B cell (primary cell): ENCODE measurements around the gene PTPN4. TPM values are rescaled to one million over a fixed set of nuclear protein-coding genes. Genes with fewer than 3 reads are reported as not detected.

ENCODE experiments used
- ATAC-seq: fragments of 200-7000 bp; cut with Tn5 transposase; one replicate; pipeline ENCODE4 v1.10.0; 2021; ENCODE audit warnings: low read depth, mild to moderate bottlenecking, moderate number of reproducible peaks, moderate library complexity
- CTCF ChIA-PET: fragments of 350-600 bp; sonication (Branson Sonifier 250); formaldehyde crosslinking; loops from one replicate; lab custom pipeline; 2021; ENCODE audit warnings: antibody characterized with exemption, inconsistent platforms; lab: Charles Lee
- POLR2A ChIA-PET: fragments of 350-600 bp; sonication (Branson Sonifier 250); formaldehyde crosslinking; loops from one replicate; lab custom pipeline; 2021; ENCODE audit warnings: antibody characterized with exemption; lab: Charles Lee
- DNase-seq: peaks from one replicate; pipeline ENCODE4 v3.0.0; 2013
- H2AFZ ChIP-seq: 2 replicates; pipeline ENCODE4 v1.6.1; 2012; ENCODE audit warnings: mild to moderate bottlenecking, low read depth, low read length; ENCODE audit not compliant: insufficient read depth, poor library complexity, severe bottlenecking
- H3K27ac ChIP-seq, 2 donors: 1 replicate in 1 of 2; 2 replicates in 1 of 2; pipeline ENCODE4 v1.5.1; 2012 to 2013; ENCODE audit warnings: low read length in 2 of 2, mild to moderate bottlenecking in 2 of 2, moderate library complexity in 1 of 2
- H3K27me3 ChIP-seq, 4 experiments: fragments of 200-600 bp in 1 of 4; sonication (generic) in 1 of 4; replicated peaks in 1 of 4; 1 replicate in 2 of 4; 2 replicates in 2 of 4; pipeline versions ENCODE4 v1.6.1 to v1.7.0; 2013 to 2016; ENCODE audit warnings: low read length in 3 of 4, mild to moderate bottlenecking in 2 of 4, mixed read lengths in 1 of 4, moderate library complexity in 1 of 4; ENCODE audit not compliant: insufficient read depth in 4 of 4, control insufficient read depth in 3 of 4; ENCODE audit errors: control extremely low read depth in 1 of 4
- H3K36me3 ChIP-seq, 2 experiments: replicated peaks in 1 of 2; 1 replicate in 1 of 2; 2 replicates in 1 of 2; pipeline versions ENCODE4 v1.6.1 to v1.7.1; 2013; ENCODE audit warnings: low read length in 1 of 2; ENCODE audit not compliant: insufficient read depth in 2 of 2, control insufficient read depth in 1 of 2; ENCODE audit errors: control extremely low read depth in 1 of 2, extremely low read depth in 1 of 2
- H3K4me1 ChIP-seq, 2 donors: fragments of 200-600 bp in 1 of 2; sonication (generic) in 1 of 2; 1 replicate in 1 of 2; 2 replicates in 1 of 2; pipeline versions ENCODE4 v1.5.1 to v1.6.1; 2013 to 2017; ENCODE audit warnings: low read length in 2 of 2; ENCODE audit not compliant: control insufficient read depth in 2 of 2, insufficient read depth in 2 of 2
- H3K4me2 ChIP-seq: replicated peaks from 2 replicates; pipeline ENCODE3; 2012; ENCODE audit warnings: mild to moderate bottlenecking, low read depth, low read length; ENCODE audit not compliant: poor library complexity, severe bottlenecking
- H3K4me3 ChIP-seq, 5 experiments: fragments of 200-600 bp in 1 of 5; sonication (generic) in 1 of 5; 1 replicate in 3 of 5; 2 replicates in 2 of 5; pipeline versions ENCODE4 v1.5.1 to v1.7.0; 2011 to 2016; ENCODE audit warnings: low read length in 4 of 5, mild to moderate bottlenecking in 4 of 5, low read depth in 2 of 5, control low read depth in 1 of 5, moderate library complexity in 1 of 5; ENCODE audit not compliant: insufficient read depth in 1 of 5; ENCODE audit errors: control extremely low read depth in 1 of 5, extremely low read depth in 1 of 5
- H3K79me2 ChIP-seq: fragments of 200-600 bp; sonication (generic); one replicate; pipeline ENCODE4 v1.6.0; 2016; ENCODE audit warnings: low read length; ENCODE audit not compliant: control insufficient read depth, insufficient read depth
- H3K9ac ChIP-seq: fragments of 200-600 bp; sonication (generic); 2 replicates; pipeline ENCODE4 v1.6.1; 2017; ENCODE audit warnings: mild to moderate bottlenecking, low read length, moderate library complexity
- H3K9me3 ChIP-seq, 3 donors: one replicate each; pipeline versions ENCODE4 v1.6.1 to v1.7.1; 2013; ENCODE audit warnings: low read length in 2 of 3; ENCODE audit not compliant: control insufficient read depth in 2 of 3, insufficient read depth in 1 of 3; ENCODE audit errors: control extremely low read depth in 1 of 3
- H4K20me1 ChIP-seq: 2 replicates; pipeline ENCODE4 v1.6.0; 2012; ENCODE audit warnings: mild to moderate bottlenecking, low read length; ENCODE audit not compliant: insufficient read depth, control insufficient read depth, poor library complexity, severe bottlenecking
- H3K27ac Mint-ChIP-seq: one replicate; pipeline ENCODE4 v1.8.0; 2021; ENCODE audit warnings: mixed read lengths
- H3K27me3 Mint-ChIP-seq: one replicate; pipeline ENCODE4 v1.8.0; 2021; ENCODE audit warnings: mixed read lengths
- H3K4me1 Mint-ChIP-seq: one replicate; pipeline ENCODE4 v1.8.0; 2021; ENCODE audit warnings: mixed read lengths
- H3K4me3 Mint-ChIP-seq: one replicate; pipeline ENCODE4 v1.8.0; 2021; ENCODE audit warnings: mixed read lengths
- H3K9me3 Mint-ChIP-seq: one replicate; pipeline ENCODE4 v1.8.0; 2022; ENCODE audit warnings: mixed read lengths; ENCODE audit not compliant: insufficient read depth
- EZH2 ChIP-seq: IDR thresholded peaks from 2 replicates; pipeline ENCODE4 v1.6.1; 2012; ENCODE audit warnings: borderline replicate concordance, low read depth, mild to moderate bottlenecking, moderate library complexity, low read length; ENCODE audit not compliant: insufficient read depth, poor library complexity, severe bottlenecking
- WGBS: methylation state at CpG from one replicate; pipeline ENCODE4 v1.1.5; 2013; ENCODE audit warnings: missing lambda C conversion rate; ENCODE audit not compliant: insufficient coverage; 5-methylcytosine and 5-hydroxymethylcytosine counted together
- intact Hi-C: fragments of 100-400 bp; cut with micrococcal nuclease; formaldehyde crosslinking; loops from one replicate; pipeline ENCODE4 v1.10.0; 2022
- polyA plus RNA-seq: library from polyadenylated mRNA; depleted of rRNA; stranded (reverse); fragments of >200 nt; gene quantifications from 2 replicates; pipeline ENCODE4 v1.2.3, GENCODE V29; 2012
- total RNA-seq, 2 donors: library from RNA; stranded (reverse); fragments of 120-200 nt in 1 of 2; gene quantifications; 1 replicate in 1 of 2; 2 replicates in 1 of 2; pipeline versions ENCODE4 v1.2.3 to v1.2.4, GENCODE V29; 2013 to 2022
- TF ChIP-seq, protein P1 (sequence below): fragments of 200-600 bp; IDR thresholded peaks from one replicate; pipeline ENCODE4 v1.8.0; 2022; ENCODE audit warnings: antibody characterized with exemption, mild to moderate bottlenecking

PTPN4 gene
- total and polyA plus RNA-seq, 2 donors (not counting 1 experiment from before 2014, with no cell fraction given) = 12.6 to 54.8 TPM

DNA sequence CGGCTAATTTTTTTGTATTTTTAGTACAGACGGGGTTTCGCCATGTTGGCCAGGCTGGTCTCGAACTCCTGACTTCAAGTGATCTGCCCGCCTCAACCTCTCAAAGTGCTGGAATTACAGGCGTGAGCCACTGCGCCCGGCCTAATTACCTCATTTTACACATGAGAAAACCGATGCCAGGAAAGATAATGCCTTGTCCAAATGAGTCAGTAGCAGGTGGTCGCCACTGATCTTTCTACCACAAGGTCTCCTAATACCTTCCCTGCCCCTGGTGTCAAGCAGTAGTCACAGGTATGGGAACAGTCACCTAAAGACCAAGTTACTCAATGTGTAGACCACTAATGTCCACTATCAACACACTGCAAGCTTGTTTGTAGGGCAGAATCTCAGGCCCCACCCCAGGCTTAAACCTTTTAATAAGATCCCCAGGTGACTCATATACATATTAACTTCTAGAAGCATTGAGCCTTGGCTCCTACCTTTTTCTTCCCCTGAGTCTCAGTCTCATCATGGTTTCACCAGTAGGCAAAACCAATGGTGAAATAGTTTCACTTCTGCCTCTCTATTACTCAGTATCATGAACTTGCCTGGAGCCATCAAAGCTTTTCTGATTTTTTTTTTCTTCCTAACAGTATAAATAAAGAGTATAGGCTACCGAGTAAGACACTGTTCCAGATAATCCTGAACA, 246.3 kb downstream of the PTPN4 start:
- intact Hi-C loops = no loop called here
- H3K4me2 ChIP-seq = peak overlapping the region; percentile 2

DNA sequence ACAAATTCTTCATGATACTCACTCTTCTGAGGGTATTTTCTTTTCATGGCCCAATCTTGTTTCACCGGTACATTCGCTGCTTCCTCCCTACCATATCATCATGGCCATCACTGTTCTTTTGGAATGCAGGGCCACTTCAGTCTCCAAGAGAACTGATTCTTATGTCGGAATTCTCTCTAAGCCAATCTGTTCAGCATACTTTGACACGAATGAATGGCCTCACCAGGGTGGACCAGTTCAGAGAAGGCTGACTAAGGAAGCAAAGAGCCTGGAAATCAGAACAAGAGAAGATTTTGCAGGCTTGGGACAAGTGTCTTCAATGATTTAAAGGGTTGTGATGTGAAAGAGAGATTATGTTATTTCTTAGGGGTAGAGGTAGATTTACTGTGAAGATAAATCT, 248.1 kb downstream of the PTPN4 start:
- intact Hi-C loops = no loop called here
- Histone ChIP-seq H2AFZ (no peak overlapping the region), H3K4me1 (peaks cover 15 to 18% of the 10 kb centered on the region in 2 donors), H3K79me2 (no peaks in the 10 kb centered on the region), H3K9me3 (peaks cover 0 to 4% (median 0%) of the 10 kb centered on the region in 3 donors), H3K4me3 (no peak overlapping the region), H4K20me1 (no peaks in the 10 kb centered on the region), H3K36me3 (no peaks in the 10 kb centered on the region), H3K27ac (no peak overlapping the region), H3K27me3 (no peaks in the 10 kb centered on the region), H3K9ac (no peak overlapping the region), H3K4me2 (no peak overlapping the region)
- H3K4me3 Mint-ChIP-seq = no peak overlapping the region
- no peak overlapping the region for H3K27ac Mint-ChIP-seq
- whole genome bisulfite sequencing = 100% methylated on average over 3 of the region's 4 CpGs
- ChIA-PET POLR2A (no interaction called here), CTCF (no interaction called here)
- H3K9me3 Mint-ChIP-seq = no peaks in the 10 kb centered on the region
- ATAC-seq (no peak), DNase-seq (no peak)
- TF ChIP-seq, protein P1, sequence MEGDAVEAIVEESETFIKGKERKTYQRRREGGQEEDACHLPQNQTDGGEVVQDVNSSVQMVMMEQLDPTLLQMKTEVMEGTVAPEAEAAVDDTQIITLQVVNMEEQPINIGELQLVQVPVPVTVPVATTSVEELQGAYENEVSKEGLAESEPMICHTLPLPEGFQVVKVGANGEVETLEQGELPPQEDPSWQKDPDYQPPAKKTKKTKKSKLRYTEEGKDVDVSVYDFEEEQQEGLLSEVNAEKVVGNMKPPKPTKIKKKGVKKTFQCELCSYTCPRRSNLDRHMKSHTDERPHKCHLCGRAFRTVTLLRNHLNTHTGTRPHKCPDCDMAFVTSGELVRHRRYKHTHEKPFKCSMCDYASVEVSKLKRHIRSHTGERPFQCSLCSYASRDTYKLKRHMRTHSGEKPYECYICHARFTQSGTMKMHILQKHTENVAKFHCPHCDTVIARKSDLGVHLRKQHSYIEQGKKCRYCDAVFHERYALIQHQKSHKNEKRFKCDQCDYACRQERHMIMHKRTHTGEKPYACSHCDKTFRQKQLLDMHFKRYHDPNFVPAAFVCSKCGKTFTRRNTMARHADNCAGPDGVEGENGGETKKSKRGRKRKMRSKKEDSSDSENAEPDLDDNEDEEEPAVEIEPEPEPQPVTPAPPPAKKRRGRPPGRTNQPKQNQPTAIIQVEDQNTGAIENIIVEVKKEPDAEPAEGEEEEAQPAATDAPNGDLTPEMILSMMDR = no peak
- TF ChIP-seq EZH2 = no peak
- H3K27me3 Mint-ChIP-seq = no peaks in the 10 kb centered on the region
- peaks cover 26% of the 10 kb centered on the region for H3K4me1 Mint-ChIP-seq

More for the DNA sequence above, 246.3 kb downstream of the PTPN4 start:
- Mint-ChIP-seq H3K27me3 (peaks cover 2% of the 10 kb centered on the region), H3K27ac (no peak overlapping the region), H3K9me3 (no peaks in the 10 kb centered on the region), H3K4me1 (peaks cover 14% of the 10 kb centered on the region), H3K4me3 (no peak overlapping the region)
- WGBS = 77% methylated on average over 10 of the region's 11 CpGs
- no peak overlapping the region for H2AFZ ChIP-seq
- CTCF ChIA-PET = interaction anchor here (0.7 to 1.2 kb wide), 2 partner anchors 169 to 237 kb away, joined by 3 read pairs; no protein-coding TSS in a partner anchor
- peaks cover 9 to 12% of the 10 kb centered on the region in 2 donors for H3K4me1 ChIP-seq
- no peaks in the 10 kb centered on the region for H3K27me3 ChIP-seq
- H3K4me3 ChIP-seq = no peak overlapping the region
- H3K79me2 ChIP-seq = no peaks in the 10 kb centered on the region
- H3K27ac ChIP-seq = peak overlapping the region in 1 of 2 donors; percentile 25
- H4K20me1 ChIP-seq = no peaks in the 10 kb centered on the region
- peaks cover 0 to 4% (median 0%) of the 10 kb centered on the region in 3 donors for H3K9me3 ChIP-seq
- no peaks in the 10 kb centered on the region for H3K36me3 ChIP-seq
- no peak overlapping the region for H3K9ac ChIP-seq
- TF ChIP-seq, protein P1 = no peak
- no peak for TF ChIP-seq EZH2
- ATAC-seq (peak; percentile 83), DNase-seq (peak; percentile 43)
- POLR2A ChIA-PET = no interaction called here
